GM12892 (cell line): Measurements from ENCODE around the gene UBASH3A.

ENCODE experiments used
- POLR2A ChIP-seq: IDR thresholded peaks from 2 replicates; pipeline ENCODE4 v1.6.1; 2011; ENCODE audit warnings: low read depth, low read length, control low read depth
- TAF1 ChIP-seq: IDR thresholded peaks from 2 replicates; pipeline ENCODE4 v1.6.1; 2011; ENCODE audit warnings: low read depth, mild to moderate bottlenecking, control low read depth, low read length, borderline replicate concordance

GRCh38 chr21:42439284-42440186 lies 35.8 kb downstream of the UBASH3A start:
- TF ChIP-seq POLR2A (no peak), TAF1 (no peak)
